Subcutaneous abdominal adipose tissue (tissue), 5 donors: Measurements from ENCODE around the gene USP47.

ENCODE experiments used
- H3K27ac ChIP-seq: one replicate; pipeline ENCODE4 v1.7.0; 2013; ENCODE audit warnings: low read depth, mild to moderate bottlenecking, inconsistent platforms, low read length, moderate library complexity
- H3K27me3 ChIP-seq, 5 donors: one replicate each; pipeline ENCODE4 v1.7.0; 2013; ENCODE audit warnings: low read length in 5 of 5, inconsistent platforms in 1 of 5; ENCODE audit not compliant: control insufficient read depth in 5 of 5, insufficient read depth in 4 of 5
- H3K36me3 ChIP-seq, 5 donors: one replicate each; pipeline ENCODE4 v1.7.0; 2013; ENCODE audit warnings: low read length in 5 of 5; ENCODE audit not compliant: control insufficient read depth in 5 of 5, insufficient read depth in 5 of 5
- H3K4me1 ChIP-seq, 5 donors: one replicate each; pipeline ENCODE4 v1.7.0; 2013; ENCODE audit warnings: low read length in 5 of 5, mild to moderate bottlenecking in 3 of 5, moderate library complexity in 1 of 5; ENCODE audit not compliant: control insufficient read depth in 5 of 5, insufficient read depth in 5 of 5
- H3K4me3 ChIP-seq, 5 donors: one replicate each; pipeline ENCODE4 v1.7.0; 2013; ENCODE audit warnings: low read length in 5 of 5, low read depth in 1 of 5
- H3K9ac ChIP-seq, 5 donors: one replicate each; pipeline ENCODE4 v1.7.0; 2013; ENCODE audit warnings: low read length in 5 of 5, mild to moderate bottlenecking in 4 of 5, moderate library complexity in 3 of 5
- H3K9me3 ChIP-seq, 5 donors: one replicate each; pipeline ENCODE4 v1.7.0; 2013; ENCODE audit warnings: low read length in 5 of 5; ENCODE audit not compliant: control insufficient read depth in 5 of 5
- donor health status: healthy.
- donor health status: healthy.
- donor health status: healthy.
- donor health status: healthy.
- donor health status: healthy.

USP47 gene

DNA sequence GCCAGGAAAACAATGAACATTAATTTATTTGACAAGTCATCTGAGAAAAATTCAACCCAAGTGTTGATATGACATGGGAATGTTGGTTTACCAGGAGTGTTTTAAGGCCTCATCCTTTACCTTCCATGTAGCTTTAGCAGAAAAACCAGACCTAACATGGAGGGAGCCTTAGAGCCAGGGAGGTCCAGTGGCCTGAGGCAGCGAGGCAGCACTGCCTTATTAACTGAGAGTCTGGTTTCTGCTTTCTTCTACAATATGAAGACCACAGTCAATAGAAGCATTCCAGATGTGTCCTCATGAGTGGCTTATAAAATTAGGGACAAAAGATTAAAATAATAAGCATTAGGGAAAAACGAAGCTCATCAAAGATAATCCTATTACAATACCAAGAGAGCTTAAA lies 105.1 kb downstream of the USP47 start:
- Histone ChIP-seq H3K27ac (no peak overlapping the region), H3K36me3 (peaks cover 30 to 63% (median 56%) of the 10 kb centered on the region in 5 donors)

DNA sequence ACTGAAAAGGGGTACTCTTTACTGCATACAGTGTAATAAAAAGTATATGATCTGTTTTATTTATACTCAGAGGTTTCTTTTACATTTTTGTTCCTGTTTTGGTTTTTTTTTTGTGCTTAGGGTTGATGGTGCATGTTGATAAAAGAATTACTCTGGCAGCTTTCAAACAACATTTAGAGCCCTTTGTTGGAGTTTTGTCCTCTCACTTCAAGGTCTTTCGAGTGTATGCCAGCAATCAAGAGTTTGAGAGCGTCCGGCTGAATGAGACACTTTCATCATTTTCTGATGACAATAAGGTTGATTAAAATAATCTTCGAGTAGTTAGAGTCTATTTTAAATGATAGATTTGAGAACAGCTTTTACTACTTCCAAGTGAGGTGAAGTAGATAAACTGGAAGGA lies 106.1 kb downstream of the USP47 start:
- no peaks in the 10 kb centered on the region for H3K4me1 ChIP-seq
- no peaks in the 10 kb centered on the region for H3K27me3 ChIP-seq
- peaks cover 27 to 62% (median 52%) of the 10 kb centered on the region in 5 donors for H3K36me3 ChIP-seq
- H3K9ac ChIP-seq = no peak overlapping the region
- H3K27ac ChIP-seq = no peak overlapping the region
- H3K4me3 ChIP-seq = no peak overlapping the region
- no peaks in the 10 kb centered on the region for H3K9me3 ChIP-seq

More for the DNA sequence above, 105.1 kb downstream of the USP47 start:
- Histone ChIP-seq H3K27me3 (no peaks in the 10 kb centered on the region), H3K9me3 (no peaks in the 10 kb centered on the region), H3K4me3 (no peak overlapping the region), H3K4me1 (no peaks in the 10 kb centered on the region), H3K9ac (no peak overlapping the region)

DNA sequence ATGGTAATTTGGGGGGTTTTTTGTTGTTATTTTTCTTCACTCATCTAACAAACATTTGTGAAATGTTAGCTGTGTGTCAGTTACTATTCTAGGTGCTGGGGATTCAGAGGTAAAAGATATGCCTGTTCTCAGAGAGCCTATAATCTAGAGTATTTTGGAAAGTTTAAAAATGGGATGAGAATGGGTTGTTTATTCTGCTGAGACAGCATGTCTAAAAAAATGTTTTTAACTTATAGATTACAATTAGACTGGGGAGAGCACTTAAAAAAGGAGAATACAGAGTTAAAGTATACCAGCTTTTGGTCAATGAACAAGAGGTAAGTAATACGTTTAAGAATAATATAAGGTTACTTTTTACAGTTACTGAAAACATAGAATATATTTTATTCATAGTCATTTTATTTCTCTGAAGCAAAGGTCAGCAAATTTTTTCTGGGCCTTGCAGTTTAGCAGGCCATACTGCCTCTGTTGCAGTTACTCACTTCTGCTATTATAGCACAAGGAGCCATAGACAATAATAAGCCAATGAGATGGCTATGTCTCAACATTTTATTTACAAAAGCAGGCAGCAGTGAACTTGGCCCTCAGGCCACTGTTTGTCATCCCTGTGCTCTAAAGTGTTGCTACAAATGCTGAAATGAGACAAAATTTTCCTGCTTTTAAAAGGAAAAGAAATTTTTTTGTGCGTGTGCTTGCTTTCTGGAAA lies 106.6 kb downstream of the USP47 start:
- Histone ChIP-seq H3K27me3 (no peaks in the 10 kb centered on the region), H3K9ac (no peak overlapping the region), H3K9me3 (no peaks in the 10 kb centered on the region), H3K36me3 (peaks cover 29 to 62% (median 51%) of the 10 kb centered on the region in 5 donors), H3K27ac (no peak overlapping the region), H3K4me1 (no peaks in the 10 kb centered on the region), H3K4me3 (no peak overlapping the region)

GRCh38 chr11:11949482-11949881 lies 107.7 kb downstream of the USP47 start:
- peaks cover 29 to 64% (median 54%) of the 10 kb centered on the region in 5 donors for H3K36me3 ChIP-seq
- H3K9ac ChIP-seq = no peak overlapping the region
- no peaks in the 10 kb centered on the region for H3K9me3 ChIP-seq
- H3K27me3 ChIP-seq = no peaks in the 10 kb centered on the region
- no peaks in the 10 kb centered on the region for H3K4me1 ChIP-seq
- H3K4me3 ChIP-seq = no peak overlapping the region
- H3K27ac ChIP-seq = no peak overlapping the region

DNA sequence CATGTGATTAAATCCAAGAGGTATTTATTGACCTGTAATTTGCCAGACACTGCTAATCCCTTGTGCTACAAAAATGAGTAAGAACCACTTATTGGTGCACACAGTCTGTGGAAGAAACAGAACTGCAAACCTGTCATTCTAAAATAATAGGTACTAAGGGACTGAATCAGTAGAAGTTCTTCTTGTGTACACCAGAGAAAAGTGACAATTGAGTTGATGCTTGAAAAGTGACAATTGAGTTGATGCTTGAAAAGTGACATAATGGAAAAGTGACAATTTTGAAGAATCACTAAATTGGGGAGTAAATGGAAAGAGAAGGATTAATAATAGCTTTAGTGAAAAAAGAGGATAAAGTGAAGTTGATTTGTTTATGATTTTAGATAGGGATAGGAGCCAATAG lies 110.3 kb downstream of the USP47 start:
- H3K9me3 ChIP-seq = no peaks in the 10 kb centered on the region
- no peaks in the 10 kb centered on the region for H3K27me3 ChIP-seq
- no peaks in the 10 kb centered on the region for H3K4me1 ChIP-seq
- no peak overlapping the region for H3K4me3 ChIP-seq
- no peak overlapping the region for H3K9ac ChIP-seq
- peaks cover 54 to 84% (median 73%) of the 10 kb centered on the region in 5 donors for H3K36me3 ChIP-seq
- no peak overlapping the region for H3K27ac ChIP-seq

- Histone ChIP-seq H3K4me1 (no peaks in the 10 kb centered on the region), H3K27me3 (no peaks in the 10 kb centered on the region), H3K4me3 (no peak overlapping the region), H3K9ac (no peak overlapping the region), H3K27ac (no peak overlapping the region), H3K36me3 (peaks cover 54 to 62% (median 60%) of the 10 kb centered on the region in 5 donors), H3K9me3 (no peaks in the 10 kb centered on the region)
Observed at GRCh38 chr11:11956006-11956405, 114.2 kb downstream of the USP47 start.

DNA sequence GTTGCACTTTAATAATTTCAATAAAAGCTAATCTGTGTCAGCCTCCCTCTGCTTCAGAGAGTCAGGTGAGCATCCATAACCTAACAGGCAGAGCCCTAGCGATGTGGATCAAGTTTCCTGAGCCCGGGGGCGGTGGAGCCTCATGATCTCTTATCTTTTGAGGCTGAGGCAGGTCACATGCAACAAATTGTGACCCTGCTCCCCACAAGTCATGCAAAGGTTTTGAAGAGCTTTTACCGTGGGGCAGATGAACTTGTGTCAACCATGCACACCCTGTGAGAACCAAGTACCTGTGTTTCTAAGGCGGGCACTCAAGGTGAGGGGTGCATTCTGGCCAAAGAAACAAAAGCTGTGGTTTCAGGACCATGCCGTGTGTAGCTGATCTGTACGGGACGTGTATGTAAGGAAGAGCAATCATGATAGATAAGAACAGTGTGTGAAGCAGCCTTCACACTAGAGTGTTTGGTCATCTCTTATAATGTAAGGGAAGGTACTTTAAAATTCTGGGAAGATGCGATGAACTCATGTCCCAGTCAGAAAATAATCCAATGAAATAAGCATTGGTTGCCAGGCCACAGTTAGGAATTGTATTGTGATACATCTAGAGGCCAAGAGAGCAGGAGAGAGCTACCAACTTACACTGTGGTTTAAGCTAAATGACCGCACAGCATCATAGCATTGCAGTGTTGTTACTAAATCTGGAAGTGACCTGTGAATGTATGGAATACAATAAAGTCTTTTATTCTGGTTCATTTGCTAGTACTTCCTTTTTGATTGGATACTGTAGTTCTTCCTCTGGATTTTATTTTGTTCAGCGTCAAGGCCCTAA lies 116.8 kb downstream of the USP47 start:
- H3K27me3 ChIP-seq = peaks cover 0 to 1% (median 0%) of the 10 kb centered on the region in 5 donors
- no peak overlapping the region for H3K27ac ChIP-seq
- H3K9me3 ChIP-seq = peaks cover 0 to 3% (median 0%) of the 10 kb centered on the region in 5 donors
- H3K4me1 ChIP-seq = no peaks in the 10 kb centered on the region
- H3K4me3 ChIP-seq = no peak overlapping the region
- H3K36me3 ChIP-seq = peaks cover 34 to 45% (median 42%) of the 10 kb centered on the region in 5 donors
- no peak overlapping the region for H3K9ac ChIP-seq

GRCh38 chr11:11959601-11960000 lies 117.8 kb downstream of the USP47 start:
- no peak overlapping the region for H3K4me3 ChIP-seq
- H3K36me3 ChIP-seq = peaks cover 28 to 36% (median 34%) of the 10 kb centered on the region in 5 donors
- peaks cover 0 to 3% (median 0%) of the 10 kb centered on the region in 5 donors for H3K9me3 ChIP-seq
- H3K9ac ChIP-seq = no peak overlapping the region
- no peaks in the 10 kb centered on the region for H3K4me1 ChIP-seq
- H3K27me3 ChIP-seq = peaks cover 0 to 6% (median 0%) of the 10 kb centered on the region in 5 donors
- no peak overlapping the region for H3K27ac ChIP-seq

DNA sequence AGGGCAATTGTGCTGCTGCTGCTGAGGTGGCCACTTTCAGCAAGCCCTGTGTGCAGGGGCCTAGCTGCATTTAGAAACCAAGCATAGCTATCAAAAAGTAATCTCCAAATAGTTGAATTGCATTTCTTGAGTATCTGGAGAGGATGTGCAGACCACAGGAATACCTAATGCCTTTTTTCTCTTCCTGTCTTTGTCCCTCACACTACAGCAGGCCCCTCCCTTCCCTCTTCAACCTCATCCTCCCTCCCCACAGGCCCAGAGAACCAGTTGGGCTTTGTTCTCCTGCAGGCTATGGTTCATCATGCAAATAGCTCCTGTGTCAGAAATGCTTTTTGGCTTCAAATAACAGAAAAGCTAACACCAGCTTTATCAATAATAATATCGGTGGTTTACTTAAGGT lies 118.9 kb downstream of the USP47 start:
- no peak overlapping the region for H3K27ac ChIP-seq
- H3K4me3 ChIP-seq = no peak overlapping the region
- peaks cover 0 to 14% (median 2%) of the 10 kb centered on the region in 5 donors for H3K27me3 ChIP-seq
- no peaks in the 10 kb centered on the region for H3K4me1 ChIP-seq
- peaks cover 18 to 25% (median 24%) of the 10 kb centered on the region in 5 donors for H3K36me3 ChIP-seq
- H3K9me3 ChIP-seq = peaks cover 0 to 3% (median 0%) of the 10 kb centered on the region in 5 donors
- H3K9ac ChIP-seq = no peak overlapping the region
